OCI-LY3 (cell line): ENCODE measurements around the gene ANP32B.
"Not testable (repeated sequence)": the region's sequence is repeated elsewhere in the genome, so short reads cannot be mapped to it uniquely, and the experiment has no call there.

Experiments used
- H2AFZ ChIP-seq: fragments of 200-600, 300-600 bp; shearing (Covaris generic); 2 replicates; pipeline ENCODE4 v1.6.0; 2014; ENCODE audit warnings: antibody characterized with exemption, low read depth, low read length
- H3K27ac ChIP-seq: fragments of 200-600, 300-600 bp; sonication (generic); 2 replicates; pipeline ENCODE4 v1.5.1; 2014; ENCODE audit warnings: mild to moderate bottlenecking, low read length, moderate library complexity, mixed read lengths
- H3K27me3 ChIP-seq: fragments of 200-600, 300-600 bp; sonication (generic); 2 replicates; pipeline ENCODE4 v1.6.1; 2014; ENCODE audit warnings: low read depth, low read length, mixed read lengths
- H3K36me3 ChIP-seq: fragments of 200-600, 300-600 bp; sonication (generic); replicated peaks from 2 replicates; pipeline ENCODE3; 2014; ENCODE audit warnings: low read depth, low read length, mixed read lengths
- H3K4me1 ChIP-seq: fragments of 300-600, 200-600 bp; sonication (generic); 2 replicates; pipeline ENCODE4 v1.6.1; 2014; ENCODE audit warnings: low read length, mixed read lengths
- H3K4me2 ChIP-seq: fragments of 200-600, 300-600 bp; sonication (generic); 2 replicates; pipeline ENCODE4 v1.6.1; 2014; ENCODE audit warnings: low read length, mixed read lengths
- H3K4me3 ChIP-seq: fragments of 300-600, 200-600 bp; sonication (generic); 2 replicates; pipeline ENCODE4 v1.5.1; 2014; ENCODE audit warnings: antibody characterized with exemption, mild to moderate bottlenecking, low read length, moderate library complexity
- H3K79me2 ChIP-seq: fragments of 300-600, 200-600 bp; shearing (Covaris generic); 2 replicates; pipeline ENCODE4 v1.6.1; 2014; ENCODE audit warnings: mild to moderate bottlenecking, low read length, mixed read lengths
- H3K9ac ChIP-seq: fragments of 300-600, 200-600 bp; shearing (Covaris generic); 2 replicates; pipeline ENCODE4 v1.6.0; 2014; ENCODE audit warnings: mild to moderate bottlenecking, low read length, moderate library complexity
- H3K9me3 ChIP-seq: fragments of 200-600, 300-600 bp; shearing (Covaris generic); 2 replicates; pipeline ENCODE4 v1.6.1; 2014; ENCODE audit warnings: low read length, mixed read lengths; ENCODE audit not compliant: insufficient read depth
- H4K20me1 ChIP-seq: fragments of 200-600, 300-600 bp; sonication (generic); 2 replicates; pipeline ENCODE4 v1.6.1; 2016; ENCODE audit warnings: low read length, mixed read lengths; ENCODE audit not compliant: insufficient read depth
- CTCF ChIP-seq: fragments of 200-600, 300-600 bp; sonication (generic); IDR thresholded peaks from 2 replicates; pipeline ENCODE4 v1.5.1; 2014; ENCODE audit warnings: antibody characterized with exemption, low read length, low read depth
- EZH2phosphoT487 ChIP-seq: fragments of 200-600 bp; shearing (Covaris generic); IDR thresholded peaks from 2 replicates; pipeline ENCODE4 v1.6.1; 2018; ENCODE audit warnings: antibody characterized with exemption, mixed run types, low read depth

Gene ANP32B

GRCh38 chr9:97975376-97975775 is 7.8 kb upstream of the ANP32B start:
- Histone ChIP-seq H3K36me3 (no peaks in the 10 kb centered on the region), H3K27ac (no peak overlapping the region), H3K4me3 (no peak overlapping the region), H3K27me3 (no peaks in the 10 kb centered on the region; the same call in 1 of the 2 replicates), H3K4me1 (no peaks in the 10 kb centered on the region), H3K9me3 (no peaks in the 10 kb centered on the region), H3K4me2 (no peak overlapping the region), H4K20me1 (no peaks in the 10 kb centered on the region), H3K9ac (no peak overlapping the region), H3K79me2 (no peaks in the 10 kb centered on the region), H2AFZ (no peak overlapping the region)
- TF ChIP-seq EZH2phosphoT487 = no peak
- TF ChIP-seq CTCF = no peak

- not testable (repeated sequence) for H3K4me1 ChIP-seq, H3K27me3 ChIP-seq, H3K79me2 ChIP-seq, H3K9me3 ChIP-seq, H2AFZ ChIP-seq, H4K20me1 ChIP-seq, H3K4me2 ChIP-seq, H3K9ac ChIP-seq, H3K36me3 ChIP-seq, H3K4me3 ChIP-seq, H3K27ac ChIP-seq
Measured at GRCh38 chr9:97976633-97977032, 6.5 kb upstream of the ANP32B start.

DNA sequence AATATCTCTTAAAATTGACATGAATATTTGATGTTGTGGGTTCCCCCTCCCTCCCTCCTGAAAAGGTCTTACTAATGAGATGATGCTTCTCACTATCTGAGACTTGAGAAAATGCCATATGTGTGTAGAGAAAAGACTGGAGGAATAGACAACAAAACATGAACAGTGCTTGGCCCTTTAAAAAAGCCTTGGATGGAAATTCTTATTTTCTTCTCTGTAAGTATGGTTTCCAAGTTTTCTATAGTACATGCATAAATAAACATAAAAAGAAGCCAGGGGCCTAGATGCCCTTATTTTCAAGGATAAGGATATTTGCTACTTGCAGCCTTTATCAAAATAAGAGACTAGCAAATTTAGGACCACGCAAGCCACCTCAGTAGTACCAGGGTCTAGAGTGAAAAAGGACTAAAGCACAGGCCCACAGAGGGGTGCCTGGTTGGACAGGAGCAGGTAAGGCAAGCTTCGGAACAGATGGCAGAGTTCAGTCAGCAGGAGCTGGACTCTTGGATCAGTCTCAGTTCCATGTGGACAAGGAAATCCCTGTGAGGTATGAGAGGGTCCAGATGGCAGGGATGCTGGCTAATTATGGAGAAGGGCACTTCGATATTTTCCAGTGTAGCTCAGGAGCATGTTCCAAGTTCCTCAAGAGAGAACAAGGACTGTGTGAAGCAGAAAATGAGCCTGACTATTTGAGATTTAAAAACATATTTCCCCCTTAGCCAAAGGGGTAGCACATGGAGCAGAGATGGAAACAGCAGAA is 4.6 kb upstream of the ANP32B start:
- no peaks in the 10 kb centered on the region for H3K9me3 ChIP-seq
- H3K79me2 ChIP-seq = peaks cover 17% of the 10 kb centered on the region
- no peaks in the 10 kb centered on the region for H4K20me1 ChIP-seq
- no peak overlapping the region for H3K4me2 ChIP-seq
- H3K4me1 ChIP-seq = peaks cover 8% of the 10 kb centered on the region
- no peak overlapping the region for H3K27ac ChIP-seq
- H3K36me3 ChIP-seq = no peaks in the 10 kb centered on the region
- no peak overlapping the region for H3K4me3 ChIP-seq
- TF ChIP-seq EZH2phosphoT487 = no peak
- no peak for TF ChIP-seq CTCF
- no peak overlapping the region for H3K9ac ChIP-seq
- no peak overlapping the region for H2AFZ ChIP-seq
- H3K27me3 ChIP-seq = no peaks in the 10 kb centered on the region; the same call in 1 of the 2 replicates

- Histone ChIP-seq H3K36me3 (no peaks in the 10 kb centered on the region), H3K9ac (no peak overlapping the region), H3K4me2 (no peak overlapping the region), H3K4me1 (peaks cover 8% of the 10 kb centered on the region), H3K4me3 (no peak overlapping the region), H3K27me3 (no peaks in the 10 kb centered on the region; the same call in 1 of the 2 replicates), H3K27ac (no peak overlapping the region), H3K9me3 (no peaks in the 10 kb centered on the region), H2AFZ (no peak overlapping the region), H4K20me1 (no peaks in the 10 kb centered on the region), H3K79me2 (peaks cover 30% of the 10 kb centered on the region)
- TF ChIP-seq CTCF = no peak
- no peak for TF ChIP-seq EZH2phosphoT487
Measured at GRCh38 chr9:97979788-97980478, 3.2 kb upstream of the ANP32B start.
